DMS 273 (cell line): ENCODE results near the gene SLC12A7.
"Not testable (repeated sequence)": the region's sequence is repeated elsewhere in the genome, so short reads cannot be mapped to it uniquely, and the experiment has no call there.

ENCODE experiments used
- DNase-seq: peaks from one replicate; lab custom pipeline; 2025; ENCODE audit not compliant: unreplicated experiment; lab: John Stamatoyannopoulos, UW

Gene SLC12A7

DNA sequence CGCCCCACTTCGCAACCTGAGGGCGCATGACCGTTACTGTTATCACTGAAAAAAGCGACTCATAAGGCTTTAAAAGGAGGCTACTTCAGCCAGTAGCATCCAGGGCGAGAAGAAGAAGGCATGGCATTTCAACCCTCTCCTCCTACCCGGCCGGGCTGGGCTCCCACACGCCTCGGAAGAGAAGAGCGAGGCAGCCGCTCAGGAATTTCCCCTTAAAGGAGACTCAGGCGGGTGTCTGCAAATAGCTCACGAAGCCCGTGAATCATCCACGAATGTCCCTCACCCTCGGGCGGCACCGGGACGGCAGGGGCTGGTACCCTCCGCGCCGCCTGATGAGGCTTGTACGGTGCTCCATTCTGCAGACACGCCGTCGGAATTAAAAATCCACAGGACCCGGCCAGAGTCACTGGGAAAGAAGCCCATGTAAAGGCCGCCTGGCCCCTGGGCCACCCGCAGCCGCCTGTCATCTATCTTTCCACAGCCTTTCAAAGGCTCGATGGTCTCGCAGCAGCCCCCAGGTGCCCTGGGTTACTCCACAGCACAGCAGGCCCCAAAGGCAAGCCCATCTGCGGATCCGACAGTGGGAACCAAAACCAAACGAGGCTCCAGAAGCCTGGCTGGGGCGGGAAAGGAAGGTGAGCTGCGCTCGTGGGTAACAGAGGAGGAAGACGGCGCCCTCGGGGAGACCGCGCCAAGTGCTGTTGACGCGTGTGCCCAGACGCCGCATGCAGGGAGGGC lies 11.8 kb downstream of the SLC12A7 start:
- no peak for DNase-seq

DNA sequence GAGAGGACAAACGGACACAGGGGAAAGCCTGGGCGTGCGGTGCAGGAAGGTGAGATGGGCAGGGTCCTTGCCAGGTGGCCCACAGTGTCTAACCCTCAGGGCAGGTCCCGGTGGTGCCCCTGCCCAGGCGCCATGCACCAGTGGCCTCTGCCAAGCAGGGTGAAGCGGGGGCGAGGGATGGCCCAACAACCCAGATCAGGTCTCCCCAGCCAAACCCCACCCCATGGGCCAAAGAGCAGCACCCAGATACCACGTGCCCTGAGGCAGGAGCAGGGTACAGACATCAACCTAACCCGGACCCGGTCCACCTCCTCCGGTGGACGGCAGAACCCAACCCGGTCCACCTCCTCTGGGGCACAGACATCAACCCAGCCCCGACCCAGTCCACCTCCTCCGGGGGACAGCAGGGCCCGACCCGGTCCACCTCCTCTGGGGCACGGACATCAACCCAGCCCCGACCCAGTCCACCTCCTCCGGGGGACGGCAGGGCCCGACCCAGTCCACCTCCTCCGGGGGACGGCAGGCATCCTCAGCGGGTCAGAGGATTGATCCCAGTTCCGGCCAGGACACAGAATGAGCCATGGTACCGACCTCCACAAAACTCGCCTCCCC lies 12.8 kb downstream of the SLC12A7 start:
- DNase-seq, result no peak

GRCh38 chr5:1097988-1098385 lies 13.9 kb downstream of the SLC12A7 start:
- DNase-seq, result not testable (repeated sequence)

GRCh38 chr5:1097381-1097987 lies 14.4 kb downstream of the SLC12A7 start:
- DNase-seq, result no peak

DNA sequence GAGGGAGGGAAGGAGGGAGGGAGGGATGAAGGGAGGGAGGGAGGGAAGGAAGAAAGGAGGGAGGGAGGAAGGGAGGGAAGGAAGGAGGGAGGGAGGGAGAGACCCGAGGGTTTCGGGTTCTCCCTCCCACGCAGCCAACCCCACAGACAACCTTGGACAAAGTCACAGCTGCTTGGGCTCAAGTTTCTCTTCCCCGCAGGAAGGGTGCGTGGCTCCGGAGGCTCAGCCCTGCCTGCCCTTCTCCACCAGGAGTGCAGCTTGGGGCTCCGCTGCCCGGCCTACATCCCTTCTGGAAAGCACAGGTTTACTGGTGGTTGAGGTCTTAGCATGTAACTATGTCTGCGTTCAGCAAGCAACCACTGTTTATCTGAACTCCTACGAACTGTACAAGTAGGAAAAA lies 15.0 kb downstream of the SLC12A7 start:
- no peak for DNase-seq

DNA sequence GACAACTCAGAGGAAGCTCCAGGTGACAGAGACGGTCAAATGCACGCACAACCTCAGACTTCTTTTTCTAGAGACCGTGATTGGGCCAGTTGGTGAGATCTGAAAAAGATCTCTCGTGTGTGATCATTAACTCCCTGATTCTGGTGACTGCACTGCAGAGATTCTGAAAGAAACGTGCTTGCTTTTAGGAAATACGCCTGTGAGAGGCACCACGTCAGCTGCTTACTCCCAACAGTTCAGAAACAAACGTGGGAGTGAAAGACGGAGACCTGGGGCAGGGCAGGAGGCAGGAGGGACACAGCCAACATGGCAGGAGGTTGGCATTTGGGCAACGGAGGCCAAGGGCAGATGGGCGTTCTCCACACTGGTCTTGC lies 15.9 kb downstream of the SLC12A7 start:
- DNase-seq, result no peak

GRCh38 chr5:1095302-1095989 lies 16.4 kb downstream of the SLC12A7 start:
- DNase-seq, result no peak

DNA sequence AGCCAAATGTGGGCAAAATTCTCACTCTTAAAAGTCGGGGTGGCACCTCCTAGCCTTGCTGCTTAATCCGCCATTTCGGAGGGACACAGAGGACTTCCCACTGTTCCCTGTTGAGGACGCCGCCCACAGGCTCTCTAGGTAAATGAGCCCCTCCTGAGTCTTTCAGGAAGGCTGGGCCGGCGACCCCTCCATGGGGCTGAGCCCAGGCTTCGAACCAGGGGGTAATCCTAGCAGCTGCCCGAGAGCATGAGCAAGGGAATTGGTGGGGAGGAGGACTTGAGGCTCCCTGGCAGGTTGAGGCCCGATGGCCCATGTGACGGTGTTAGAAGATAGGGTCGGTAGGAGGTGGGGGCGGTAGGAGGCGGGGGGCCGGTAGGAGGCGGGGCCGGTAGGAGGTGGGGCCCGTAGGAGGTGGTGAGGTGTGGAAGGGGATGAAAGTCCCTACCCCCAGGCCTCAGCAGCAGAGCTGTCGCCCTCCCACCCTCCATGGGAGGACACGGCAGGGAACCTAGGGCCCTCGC lies 17.1 kb downstream of the SLC12A7 start:
- DNase-seq, result no peak

- DNase-seq, result no peak
Observed at GRCh38 chr5:1093361-1093760, 18.5 kb downstream of the SLC12A7 start.

DNA sequence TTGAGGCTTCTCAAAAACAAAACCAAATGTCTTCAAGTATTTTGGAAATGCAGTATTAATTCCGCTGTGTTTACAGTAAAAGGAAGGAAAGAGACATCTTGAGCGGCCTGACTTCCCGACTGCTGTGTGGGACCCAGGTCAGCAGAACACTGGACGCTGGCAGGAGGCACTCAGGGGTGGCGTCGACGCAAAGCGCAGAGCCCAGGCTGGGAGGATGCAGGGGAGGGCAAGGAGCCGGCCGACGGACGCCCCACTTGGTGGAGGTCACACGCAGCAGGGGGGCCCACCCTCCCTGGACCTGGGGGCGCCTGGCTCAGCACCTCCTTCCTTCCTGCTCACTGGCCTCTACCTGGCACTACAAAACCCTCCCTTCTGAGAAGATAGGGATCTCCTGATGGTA lies 19.7 kb downstream of the SLC12A7 start:
- no peak for DNase-seq

DNA sequence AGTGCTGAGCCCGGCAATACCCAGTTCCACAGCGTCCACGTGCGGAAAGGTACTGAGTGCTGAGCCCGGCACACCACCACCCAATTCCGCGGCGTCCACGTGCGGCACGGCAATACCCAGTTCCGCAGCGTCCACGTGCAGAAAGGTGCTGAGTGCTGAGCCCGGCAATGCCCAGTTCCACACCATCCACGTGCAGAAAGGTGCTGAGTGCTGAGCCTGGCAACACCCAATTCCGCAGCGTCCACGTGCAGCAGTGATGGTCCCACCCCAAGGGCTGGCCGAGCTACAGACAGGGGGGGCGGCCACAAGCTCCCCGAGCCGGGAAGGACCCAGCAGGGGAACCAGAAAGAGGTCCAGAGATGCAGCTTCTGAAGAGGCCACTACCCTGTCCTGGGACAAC lies 20.2 kb downstream of the SLC12A7 start:
- no peak for DNase-seq

- no peak for DNase-seq
Observed at GRCh38 chr5:1090538-1090937, 21.3 kb downstream of the SLC12A7 start.

GRCh38 chr5:1089621-1090040 lies 22.2 kb downstream of the SLC12A7 start:
- no peak for DNase-seq

DNA sequence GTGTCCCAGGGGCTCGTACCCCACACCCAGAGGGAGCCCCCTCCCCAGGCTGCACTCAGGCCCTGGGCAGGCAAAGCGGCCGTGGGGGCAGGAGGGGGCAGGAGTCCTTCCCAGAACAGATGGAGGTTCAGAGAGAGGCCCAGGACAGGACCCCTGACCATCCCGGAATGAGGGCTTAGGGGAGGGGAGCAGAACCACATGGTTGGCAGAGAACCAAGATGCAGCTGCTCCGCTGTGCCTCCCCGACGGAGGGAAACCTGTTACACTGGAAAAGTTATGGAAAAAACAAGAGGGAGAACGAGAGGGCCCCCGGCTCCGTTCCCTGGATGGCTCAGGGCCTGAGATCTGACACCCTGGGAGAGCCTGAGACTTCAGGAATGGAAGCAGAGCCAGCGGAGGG lies 22.7 kb downstream of the SLC12A7 start:
- DNase-seq, result no peak

- DNase-seq, result no peak
Observed at GRCh38 chr5:1088726-1089125, 23.1 kb downstream of the SLC12A7 start.

GRCh38 chr5:1088031-1088430 lies 23.8 kb downstream of the SLC12A7 start:
- no peak for DNase-seq

- no peak for DNase-seq
Observed at GRCh38 chr5:1087428-1087827, 24.4 kb downstream of the SLC12A7 start.

DNA sequence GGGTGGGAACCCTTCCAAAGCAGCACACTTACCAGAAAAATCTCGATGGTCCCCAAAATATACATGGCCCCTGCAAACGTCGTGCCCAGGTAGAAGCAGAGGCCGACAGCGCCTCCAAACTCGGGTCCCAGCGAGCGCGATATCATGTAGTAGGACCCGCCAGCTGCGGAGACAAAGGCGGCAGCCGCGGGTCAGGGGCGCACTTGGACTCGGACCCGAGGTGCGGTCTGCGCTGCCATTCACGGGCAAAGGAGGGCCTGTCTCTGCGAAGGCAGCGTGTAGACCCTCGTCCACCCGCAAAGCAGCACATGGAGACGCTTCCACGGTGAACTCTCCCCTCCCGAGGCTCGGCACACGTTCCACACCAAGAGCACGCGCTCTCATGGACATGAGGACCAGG lies 25.0 kb downstream of the SLC12A7 start:
- no peak for DNase-seq

DNA sequence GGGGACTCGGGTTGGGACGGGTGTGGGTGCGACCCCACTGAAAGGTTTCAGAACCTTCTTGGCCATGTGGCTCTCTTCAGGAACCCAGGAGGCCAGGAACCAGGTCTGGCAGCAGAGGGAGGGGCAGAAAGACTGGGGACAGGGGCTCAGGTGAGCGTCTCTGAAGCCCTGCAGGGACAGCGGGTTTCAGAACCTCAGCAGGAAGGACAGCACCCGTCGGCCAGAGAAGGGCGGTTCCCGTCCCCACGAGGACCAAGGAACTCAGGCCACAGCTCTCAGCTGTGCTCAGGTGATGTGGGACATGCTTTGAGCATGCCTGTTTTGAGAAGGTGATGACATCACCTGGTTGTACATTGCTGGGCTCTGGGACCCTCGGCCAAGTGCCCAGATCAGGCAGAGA lies 25.7 kb downstream of the SLC12A7 start:
- no peak for DNase-seq

DNA sequence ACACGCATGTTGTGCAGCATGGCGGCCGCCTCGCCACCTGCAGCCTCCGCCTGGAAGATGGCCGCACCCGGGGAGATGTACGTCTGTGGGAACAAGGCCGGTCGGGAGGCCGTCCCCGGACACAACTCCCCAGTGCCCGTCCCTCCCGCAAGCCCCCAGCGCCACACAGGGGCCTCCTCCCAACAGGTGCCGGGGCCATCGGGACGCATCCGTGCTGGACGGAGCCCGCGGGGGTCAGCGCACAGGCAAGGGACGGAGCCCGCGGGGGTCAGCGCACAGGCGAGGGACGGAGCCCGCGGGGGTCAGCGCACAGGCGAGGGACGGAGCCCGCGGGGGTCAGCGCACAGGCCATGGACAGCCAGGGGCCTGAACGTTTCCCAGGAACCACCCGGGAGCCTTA lies 26.5 kb downstream of the SLC12A7 start:
- DNase-seq, result no peak

DNA sequence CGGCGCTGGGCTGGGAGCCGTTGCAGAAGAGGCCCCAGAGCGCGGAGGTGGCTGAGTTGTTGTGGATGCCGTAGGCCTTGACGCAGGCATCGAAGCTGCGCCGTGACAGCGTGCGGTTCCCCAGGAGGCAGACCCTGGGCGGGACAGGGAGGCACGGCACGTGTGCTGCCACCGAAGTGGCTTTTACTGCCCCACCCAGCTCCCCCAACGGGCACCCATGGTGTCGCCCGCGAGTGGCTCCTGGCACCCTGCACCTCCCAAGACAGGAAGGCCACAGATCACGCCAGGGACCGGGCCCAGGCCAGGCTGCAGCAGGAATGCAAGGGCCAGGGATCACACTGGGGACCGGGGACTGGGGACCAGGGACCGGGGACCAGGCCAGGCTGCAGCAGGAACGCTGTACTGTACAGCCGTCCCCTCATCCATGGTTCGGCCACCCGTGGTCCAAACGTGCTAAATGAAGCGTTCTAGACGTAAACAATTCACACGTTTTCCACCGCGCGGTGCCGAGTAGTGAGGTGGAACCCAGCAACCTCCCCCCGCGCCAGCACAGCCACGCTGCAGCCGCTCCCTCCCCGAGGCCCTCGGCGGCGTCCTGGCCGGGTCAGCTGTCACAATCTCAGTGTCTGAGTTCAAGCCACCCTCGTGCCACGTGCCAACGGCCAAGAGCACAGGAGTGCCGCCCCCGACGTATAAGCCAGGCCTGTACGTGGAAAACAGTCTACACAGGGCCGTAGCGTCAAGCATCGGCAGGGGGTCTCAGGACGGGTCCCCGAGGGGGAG lies 27.8 kb downstream of the SLC12A7 start:
- DNase-seq, result no peak
